GM13976 (cell line): ENCODE measurements around the gene CDC42EP3.

Experiments used
- DNase-seq: peaks from one replicate; pipeline ENCODE4 v3.0.0; 2012; ENCODE audit warnings: low spot score
- CTCF ChIP-seq: IDR thresholded peaks from 2 replicates; pipeline ENCODE4 v1.5.1; 2012; ENCODE audit warnings: borderline replicate concordance, mild to moderate bottlenecking; ENCODE audit not compliant: insufficient read depth; ENCODE audit errors: extremely low read depth, missing control alignments, control extremely low read depth
- in situ Hi-C: fragments of 300-500 bp; cut with MboI; formaldehyde crosslinking; loops from one replicate; pipeline ENCODE4 v1.12.0; 2022; ENCODE audit warnings: low sequenced_read_pairs, mixed read lengths, inconsistent platforms; ENCODE audit not compliant: unreplicated experiment

Gene CDC42EP3

DNA sequence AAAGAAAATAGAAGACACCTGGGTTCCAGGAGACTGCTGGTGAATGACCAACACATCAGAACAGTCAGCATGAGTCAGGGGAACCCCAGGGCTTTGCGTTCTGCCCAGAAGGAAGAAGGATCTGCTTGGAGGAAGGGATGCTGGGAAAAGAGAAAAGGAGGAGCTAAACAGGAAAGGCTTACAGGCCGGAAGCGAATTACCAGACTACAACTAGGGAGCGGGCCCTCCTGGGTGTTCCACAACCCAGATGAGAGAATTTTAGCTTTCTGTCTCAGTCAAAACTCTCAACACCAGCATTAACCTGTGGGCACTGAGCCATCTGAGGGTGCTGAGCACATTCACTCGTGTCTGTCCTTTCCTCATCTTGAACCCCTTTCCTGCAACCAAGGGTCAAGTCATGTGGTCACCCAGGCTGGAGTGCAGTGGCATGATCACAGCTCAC is 19.2 kb downstream of the CDC42EP3 start:
- in situ Hi-C loops = no loop called here
- TF ChIP-seq CTCF = no peak
- no peak for DNase-seq

GRCh38 chr2:37650548-37651093 is 20.8 kb downstream of the CDC42EP3 start:
- no peak for DNase-seq
- in situ Hi-C loops = no loop called here
- no peak for TF ChIP-seq CTCF

DNA sequence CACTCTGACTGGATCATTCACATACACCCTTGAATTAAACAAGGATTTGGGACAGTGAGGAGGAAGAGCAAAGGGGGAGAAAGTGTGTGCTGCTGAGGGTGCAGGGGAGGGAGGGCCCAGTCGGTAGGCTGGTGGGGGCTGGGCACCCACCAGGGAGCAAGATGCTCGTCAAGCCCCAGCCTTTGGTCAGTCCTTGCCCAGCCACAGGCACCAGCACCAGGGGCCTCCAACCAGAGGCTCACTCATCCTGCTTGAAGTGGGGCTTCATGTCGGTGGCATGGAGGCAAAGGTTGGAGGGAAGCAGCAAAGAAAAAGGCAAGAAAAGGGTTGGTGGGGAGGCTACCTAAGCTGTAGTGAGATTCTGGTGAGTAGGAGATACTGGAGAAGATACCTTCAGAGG is 21.9 kb downstream of the CDC42EP3 start:
- in situ Hi-C loops = no loop called here
- TF ChIP-seq CTCF = no peak
- DNase-seq = no peak

DNA sequence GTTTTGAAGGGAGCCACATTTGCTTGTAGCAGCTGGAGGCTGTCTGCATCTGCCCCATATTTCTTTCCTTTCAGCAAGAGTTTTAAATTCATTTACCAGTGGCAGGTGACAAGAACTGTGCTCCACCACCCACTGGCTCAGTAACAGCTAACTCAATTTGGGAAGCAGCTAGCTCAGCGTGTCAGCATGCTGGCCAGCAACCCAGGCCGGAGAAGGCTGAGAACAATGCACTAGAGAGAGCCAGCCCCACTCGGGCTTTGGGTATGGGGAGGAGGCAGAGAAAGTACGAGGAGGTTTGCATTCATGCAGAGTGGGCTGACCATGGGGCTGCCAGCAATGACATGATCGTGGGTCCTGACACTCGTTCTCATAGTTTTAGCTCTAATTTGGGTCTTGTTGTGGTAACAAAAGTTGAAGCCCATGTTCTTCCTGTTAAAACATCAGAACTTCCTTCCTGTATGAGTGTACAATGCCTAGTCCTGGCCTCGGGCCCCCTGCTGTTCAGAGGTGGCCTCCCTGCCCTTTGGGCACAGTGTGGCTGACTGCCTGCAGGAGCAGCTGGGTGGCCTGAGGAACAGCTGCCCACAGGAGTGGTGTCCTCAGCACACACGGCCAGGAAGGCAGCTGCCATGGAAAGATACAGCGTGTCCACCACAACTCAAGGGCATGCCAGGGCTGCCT is 23.0 kb downstream of the CDC42EP3 start:
- in situ Hi-C loops = no loop called here
- no peak for DNase-seq
- TF ChIP-seq CTCF = no peak

- TF ChIP-seq CTCF = no peak
- in situ Hi-C loops = no loop called here
- DNase-seq = no peak
Measured at GRCh38 chr2:37647971-37648330, 23.5 kb downstream of the CDC42EP3 start.

DNA sequence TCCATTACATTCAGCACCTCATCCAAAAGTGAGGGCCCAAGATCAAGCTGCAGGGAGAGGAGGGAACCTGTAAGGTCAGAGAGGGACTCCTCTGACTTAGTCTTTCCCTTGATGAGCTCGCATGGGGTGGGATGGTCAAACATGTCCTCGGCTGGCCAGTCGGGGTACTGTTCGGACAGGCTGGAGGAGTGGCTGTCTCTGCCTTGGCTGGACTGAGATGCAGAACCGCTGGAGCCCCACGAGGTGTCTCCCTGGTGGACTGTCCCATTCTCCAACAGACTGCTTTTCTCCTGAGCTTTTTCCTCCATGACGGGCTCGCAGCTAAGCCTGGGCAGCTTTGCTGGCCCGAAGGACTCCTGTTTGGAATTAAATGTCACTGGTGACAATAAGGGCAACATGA is 25.6 kb downstream of the CDC42EP3 start:
- DNase-seq = no peak
- TF ChIP-seq CTCF = no peak
- in situ Hi-C loops = no loop called here
